Mammary epithelial cell (primary cell): ENCODE data around the gene SNRPF.

Experiments used
- CTCF ChIP-seq, 2 donors: IDR thresholded peaks in 1 of 2; conservative IDR thresholded peaks in 1 of 2; 2 replicates each; pipeline ENCODE4 v1.5.1; 2011 to 2012; ENCODE audit warnings: inconsistent platforms in 2 of 2, low read length in 2 of 2, mild to moderate bottlenecking in 2 of 2, control low read depth in 1 of 2, low read depth in 1 of 2; ENCODE audit not compliant: insufficient read depth in 1 of 2; ENCODE audit errors: extremely low read depth in 1 of 2
- EZH2 ChIP-seq: IDR thresholded peaks from 2 replicates; pipeline ENCODE4 v1.6.1; 2012; ENCODE audit warnings: low read length, inconsistent platforms, borderline replicate concordance

GRCh38 chr12:95908573-95908972, 49.8 kb downstream of the SNRPF start:
- TF ChIP-seq CTCF (conservative IDR thresholded peaks at IDR 0.05 in 1 of 2, IDR thresholded peaks at IDR 0.05 in 1 of 2; ENCODE audit: extremely low read depth in 1 of 2, insufficient read depth in 1 of 2, low read depth in 1 of 2, low read length in 2 of 2) (no peak), EZH2 (no peak)
